Left ventricle myocardium superior (tissue), 1 donor: ENCODE results near the gene BMPR1B. TPM values are rescaled to one million over a fixed set of nuclear protein-coding genes. Genes with fewer than 3 reads are reported as not detected.

Source experiments
- ATAC-seq: fragments of 200-7000 bp; cut with Tn5 transposase; one replicate; pipeline ENCODE4 v1.9.1; 2020; ENCODE audit warnings: mild to moderate bottlenecking, moderate library complexity
- DNase-seq: peaks from one replicate; pipeline ENCODE4 v3.0.0-alpha.2; 2020
- intact Hi-C: fragments of 100-400 bp; cut with micrococcal nuclease; formaldehyde crosslinking; loops from one replicate; pipeline ENCODE4 v1.11.0; 2022
- total RNA-seq: library from RNA; stranded (reverse); fragmentation: NEBNext Ultra II Directional; extraction: Animal tissue kit (Norgen Biotek cat#: 25700); gene quantifications from one replicate; pipeline ENCODE4 v1.2.1, GENCODE V29; 2021
- donor health status: DM: no; HTN: yes; CAD: no; lungs with severe emphysema.

Gene BMPR1B
- total RNA-seq, 1 donor from 2014 or later = 1.8 TPM

GRCh38 chr4:94758700-94759399 lies 1.1 kb downstream of the BMPR1B start:
- intact Hi-C loops = no loop called here
- ATAC-seq (peak; percentile 48), DNase-seq (no peak)

GRCh38 chr4:94759767-94760211 lies 2.0 kb downstream of the BMPR1B start:
- no peak for ATAC-seq
- intact Hi-C loops = no loop called here
- DNase-seq = no peak

GRCh38 chr4:94762326-94762725 lies 4.6 kb downstream of the BMPR1B start:
- ATAC-seq (no peak), DNase-seq (no peak)
- intact Hi-C loops = no loop called here

GRCh38 chr4:94763005-94763404 lies 5.2 kb downstream of the BMPR1B start:
- no peak for ATAC-seq
- no peak for DNase-seq
- intact Hi-C loops = no loop called here

- intact Hi-C loops = no loop called here
- ATAC-seq = no peak
- no peak for DNase-seq
Observed at GRCh38 chr4:94763500-94763899, 5.7 kb downstream of the BMPR1B start.

GRCh38 chr4:94764069-94764468 lies 6.3 kb downstream of the BMPR1B start:
- DNase-seq (no peak), ATAC-seq (no peak)
- intact Hi-C loops = no loop called here

- intact Hi-C loops = no loop called here
- ATAC-seq (no peak), DNase-seq (no peak)
Observed at GRCh38 chr4:94765174-94765573, 7.4 kb downstream of the BMPR1B start.

- ATAC-seq (no peak), DNase-seq (no peak)
- intact Hi-C loops = no loop called here
Observed at GRCh38 chr4:94765648-94766047, 7.9 kb downstream of the BMPR1B start.

GRCh38 chr4:94766856-94767255 lies 9.1 kb downstream of the BMPR1B start:
- ATAC-seq (no peak), DNase-seq (no peak)
- intact Hi-C loops = no loop called here

- ATAC-seq = no peak
- intact Hi-C loops = no loop called here
- no peak for DNase-seq
Observed at GRCh38 chr4:94767446-94767845, 9.7 kb downstream of the BMPR1B start.

- intact Hi-C loops = no loop called here
- DNase-seq = no peak
- no peak for ATAC-seq
Observed at GRCh38 chr4:94782707-94783106, 25.0 kb downstream of the BMPR1B start.

- intact Hi-C loops = no loop called here
- DNase-seq (no peak), ATAC-seq (no peak)
Observed at GRCh38 chr4:94791701-94792100, 33.9 kb downstream of the BMPR1B start.

GRCh38 chr4:94798808-94799207 lies 41.1 kb downstream of the BMPR1B start:
- DNase-seq = no peak
- intact Hi-C loops = no loop called here
- ATAC-seq = no peak

- ATAC-seq (no peak), DNase-seq (no peak)
- intact Hi-C loops = no loop called here
Observed at GRCh38 chr4:94801016-94801415, 43.3 kb downstream of the BMPR1B start.

GRCh38 chr4:94802091-94802490 lies 44.3 kb downstream of the BMPR1B start:
- intact Hi-C loops = no loop called here
- ATAC-seq = peak; percentile 99
- DNase-seq = peak; percentile 61

GRCh38 chr4:94803181-94803580 lies 45.4 kb downstream of the BMPR1B start:
- DNase-seq (no peak), ATAC-seq (no peak)
- intact Hi-C loops = no loop called here

GRCh38 chr4:94804650-94805049 lies 46.9 kb downstream of the BMPR1B start:
- ATAC-seq = no peak
- DNase-seq = no peak
- intact Hi-C loops = no loop called here

- DNase-seq (no peak), ATAC-seq (no peak)
- intact Hi-C loops = no loop called here
Observed at GRCh38 chr4:94806376-94806775, 48.6 kb downstream of the BMPR1B start.

- DNase-seq = no peak
- intact Hi-C loops = no loop called here
- no peak for ATAC-seq
Observed at GRCh38 chr4:94811643-94812042, 53.9 kb downstream of the BMPR1B start.

GRCh38 chr4:94813221-94813620 lies 55.5 kb downstream of the BMPR1B start:
- intact Hi-C loops = no loop called here
- DNase-seq = no peak
- ATAC-seq = no peak

- intact Hi-C loops = no loop called here
Observed at GRCh38 chr4:94814237-94814636, 56.5 kb downstream of the BMPR1B start.

More at GRCh38 chr4:94814237-94814636, 56.5 kb downstream of the BMPR1B start:
- DNase-seq = no peak
- ATAC-seq = no peak
